Renal cortex interstitium (tissue), 11 donors: Measurements from ENCODE around the gene IL34. TPM values are rescaled to one million over a fixed set of nuclear protein-coding genes. Genes with fewer than 3 reads are reported as not detected.
"Not testable (repeated sequence)": the region's sequence is repeated elsewhere in the genome, so short reads cannot be mapped to it uniquely, and the experiment has no call there.

Experiments
- DNase-seq, 11 donors: peaks; one replicate each; pipeline ENCODE4 v3.0.0-alpha.2; 2013; ENCODE audit warnings: low read depth in 9 of 11, low spot score in 4 of 11; ENCODE audit errors: extremely low read depth in 1 of 11
- polyA plus RNA-seq, 3 donors: library from polyadenylated mRNA; unstranded; fragments of 120-200 nt; gene quantifications; one replicate each; pipeline ENCODE4 v1.2.1, GENCODE V29; 2013; ENCODE audit not compliant: insufficient read length in 3 of 3

Gene IL34
- polyA plus RNA-seq, 3 donors, result 1.3 to 1.5 (median 1.5) TPM

GRCh38 chr16:70670175-70670574 is 23.8 kb downstream of the IL34 start:
- no peak for DNase-seq

GRCh38 chr16:70670938-70671337 is 24.6 kb downstream of the IL34 start:
- DNase-seq, result not testable (repeated sequence)

GRCh38 chr16:70674221-70675014 is 28.1 kb downstream of the IL34 start:
- no peak for DNase-seq

GRCh38 chr16:70675851-70676513 is 29.6 kb downstream of the IL34 start:
- no peak for DNase-seq

- DNase-seq, result no peak
Measured at GRCh38 chr16:70676675-70677498, 30.5 kb downstream of the IL34 start.

- no peak for DNase-seq
Measured at GRCh38 chr16:70677499-70678120, 31.3 kb downstream of the IL34 start.

- DNase-seq, result no peak
Measured at GRCh38 chr16:70678121-70678897, 31.9 kb downstream of the IL34 start.

- DNase-seq, result no peak
Measured at GRCh38 chr16:70678898-70679670, 32.7 kb downstream of the IL34 start.

- DNase-seq, result no peak
Measured at GRCh38 chr16:70679671-70680494, 33.5 kb downstream of the IL34 start.

GRCh38 chr16:70680495-70681381 is 34.4 kb downstream of the IL34 start:
- no peak for DNase-seq

- no peak for DNase-seq
Measured at GRCh38 chr16:70681382-70682238, 35.3 kb downstream of the IL34 start.

- no peak for DNase-seq
Measured at GRCh38 chr16:70682239-70683145, 36.1 kb downstream of the IL34 start.

- no peak for DNase-seq
Measured at GRCh38 chr16:70683146-70683944, 37.0 kb downstream of the IL34 start.
